HEK293 (cell line): Measurements from ENCODE around the gene KRTAP4-12.
"Not testable (repeated sequence)": the region's sequence is repeated elsewhere in the genome, so short reads cannot be mapped to it uniquely, and the experiment has no call there.

ENCODE experiments used
- CTCF ChIA-PET: fragments of 350-600 bp; formaldehyde crosslinking; extraction: SDS; loops from one replicate; lab custom pipeline; 2021; ENCODE audit warnings: antibody characterized with exemption; lab: Yijun Ruan, JAX
- POLR2A ChIA-PET: fragments of 300-600 bp; formaldehyde crosslinking; extraction: SDS; loops from one replicate; lab custom pipeline; 2020; ENCODE audit warnings: antibody characterized with exemption, inconsistent platforms; lab: Yijun Ruan, JAX
- H3K27ac ChIP-seq: fragments of 200-500 bp; sonication (Bioruptor generic); 2 replicates; pipeline ENCODE4 v1.5.1; 2014; ENCODE audit warnings: low read depth, low read length, control low read depth, inconsistent platforms; ENCODE audit errors: extremely low read depth
- H3K36me3 ChIP-seq, 2 experiments: fragments of 200-500 bp in 1 of 2; sonication (Bioruptor generic) in 1 of 2; 1 replicate in 1 of 2; 2 replicates in 1 of 2; pipeline ENCODE4 v1.5.1; 2014 to 2017; ENCODE audit warnings: inconsistent platforms in 2 of 2, low read length in 2 of 2; ENCODE audit not compliant: control insufficient read depth in 2 of 2, insufficient read depth in 1 of 2
- H3K4me1 ChIP-seq: fragments of 200-500 bp; sonication (Bioruptor generic); 2 replicates; pipeline ENCODE4 v1.5.1; 2014; ENCODE audit warnings: mild to moderate bottlenecking, low read length, inconsistent platforms; ENCODE audit not compliant: control insufficient read depth, insufficient read depth
- H3K4me3 ChIP-seq: 2 replicates; pipeline ENCODE4 v1.5.1; 2011; ENCODE audit warnings: low read depth, mild to moderate bottlenecking, control low read depth, low read length, moderate library complexity
- H3K9me3 ChIP-seq: fragments of 200-500 bp; sonication (Bioruptor generic); 2 replicates; pipeline ENCODE4 v1.5.1; 2014; ENCODE audit warnings: low read depth, low read length, inconsistent platforms; ENCODE audit not compliant: control insufficient read depth, insufficient read depth
- BCL6B ChIP-seq: fragments of 450-650 bp; formaldehyde crosslinking; IDR thresholded peaks from 2 replicates; pipeline ENCODE4 v1.5.1; 2017; ENCODE audit warnings: missing biosample characterization, missing genetic modification characterization
- SCRT1 ChIP-seq: fragments of 450-650 bp; formaldehyde crosslinking; IDR thresholded peaks from 2 replicates; pipeline ENCODE4 v1.5.1; 2016; ENCODE audit warnings: missing biosample characterization, missing genetic modification characterization, borderline replicate concordance
- SCRT2 ChIP-seq: fragments of 450-650 bp; formaldehyde crosslinking; IDR thresholded peaks from 2 replicates; pipeline ENCODE4 v1.5.1; 2016; ENCODE audit warnings: missing biosample characterization, missing genetic modification characterization
- ZBTB6 ChIP-seq: fragments of 450-650 bp; formaldehyde crosslinking; IDR thresholded peaks from 2 replicates; pipeline ENCODE4 v1.5.1; 2017; ENCODE audit warnings: missing biosample characterization, missing genetic modification characterization
- ZIC2 ChIP-seq: fragments of 450-650 bp; formaldehyde crosslinking; IDR thresholded peaks from 2 replicates; pipeline ENCODE4 v1.5.1; 2016; ENCODE audit warnings: missing biosample characterization, missing genetic modification characterization
- ZNF10 ChIP-seq: fragments of 450-650 bp; formaldehyde crosslinking; IDR thresholded peaks from 2 replicates; pipeline ENCODE4 v1.5.1; 2017; ENCODE audit warnings: missing biosample characterization, missing genetic modification characterization
- ZNF114 ChIP-seq: fragments of 450-650 bp; formaldehyde crosslinking; IDR thresholded peaks from 2 replicates; pipeline ENCODE4 v1.5.0; 2017; ENCODE audit warnings: missing biosample characterization, missing genetic modification characterization
- ZNF23 ChIP-seq: fragments of 450-650 bp; formaldehyde crosslinking; IDR thresholded peaks from 2 replicates; pipeline ENCODE4 v1.5.1; 2016; ENCODE audit warnings: missing biosample characterization, missing genetic modification characterization, borderline replicate concordance
- ZNF341 ChIP-seq: fragments of 450-650 bp; formaldehyde crosslinking; IDR thresholded peaks from 2 replicates; pipeline ENCODE4; 2016; ENCODE audit warnings: low read depth, missing biosample characterization, missing genetic modification characterization
- ZNF366 ChIP-seq: fragments of 450-650 bp; formaldehyde crosslinking; conservative IDR thresholded peaks from 2 replicates; pipeline ENCODE4 v1.5.1; 2016; ENCODE audit warnings: missing biosample characterization, missing genetic modification characterization
- ZNF423 ChIP-seq: fragments of 450-650 bp; formaldehyde crosslinking; IDR thresholded peaks from 2 replicates; pipeline ENCODE4 v1.5.1; 2016; ENCODE audit warnings: missing biosample characterization, missing genetic modification characterization
- ZNF449 ChIP-seq: fragments of 450-650 bp; formaldehyde crosslinking; IDR thresholded peaks from 2 replicates; pipeline ENCODE4 v1.5.1; 2017; ENCODE audit warnings: missing biosample characterization, mild to moderate bottlenecking, missing genetic modification characterization, moderate library complexity
- ZNF639 ChIP-seq: fragments of 450-650 bp; formaldehyde crosslinking; IDR thresholded peaks from 2 replicates; pipeline ENCODE4 v1.5.1; 2016; ENCODE audit warnings: missing biosample characterization, missing genetic modification characterization
- ZNF645 ChIP-seq: fragments of 450-650 bp; formaldehyde crosslinking; IDR thresholded peaks from 2 replicates; pipeline ENCODE4; 2016; ENCODE audit warnings: missing biosample characterization, missing genetic modification characterization

The KRTAP4-12 gene

GRCh38 chr17:41149652-41149985 lies 25.6 kb upstream of the KRTAP4-12 start, which contains the start of gene KRTAP4-5 (continued):
- no peak for TF ChIP-seq ZNF449
- TF ChIP-seq ZNF639 (tag by site-specific recombination): no peak
- no peak for TF ChIP-seq ZNF645 (tag by site-specific recombination)
- no peak for TF ChIP-seq ZNF341 (tag by site-specific recombination)
- no peak for TF ChIP-seq ZBTB6 (tag by site-specific recombination)
- TF ChIP-seq ZNF10 (tag by site-specific recombination): no peak
- TF ChIP-seq, all 188 proteins: peak for 4

- H3K4me3 ChIP-seq, CTCF ChIA-PET, H3K36me3 ChIP-seq, H3K4me1 ChIP-seq, H3K27ac ChIP-seq, H3K9me3 ChIP-seq, POLR2A ChIA-PET: not testable (repeated sequence)
- TF ChIP-seq SCRT1 (peak; percentile 95), SCRT2 (tag by site-specific recombination) (peak; percentile 86), ZIC2 (peak; percentile 84)
These were observed 25.1 kb upstream of the KRTAP4-12 start for GRCh38 chr17:41148971-41149651.

GRCh38 chr17:41147531-41148204 lies 23.7 kb upstream of the KRTAP4-12 start:
- POLR2A ChIA-PET: no interaction called here
- H3K27ac ChIP-seq: no peak overlapping the region
- no peak overlapping the region for H3K4me3 ChIP-seq
- no peaks in the 10 kb centered on the region for H3K4me1 ChIP-seq
- no peak for TF ChIP-seq ZNF423 (tag by site-specific recombination)
- TF ChIP-seq BCL6B: no peak
- TF ChIP-seq ZNF366 (tag by site-specific recombination): peak; percentile 68
- CTCF ChIA-PET: interaction anchor here (0.7 to 1.5 kb wide), 5 partner anchors 12 to 518 kb away, joined by 3 to 4 read pairs (median 3); no protein-coding TSS in a partner anchor
- no peaks in the 10 kb centered on the region for H3K36me3 ChIP-seq
- H3K9me3 ChIP-seq: no peaks in the 10 kb centered on the region

- no peak for TF ChIP-seq ZNF23 (tag by site-specific recombination)
- no peak for TF ChIP-seq ZNF114 (tag by site-specific recombination)
- CTCF ChIA-PET: no interaction called here
These were observed 21.3 kb upstream of the KRTAP4-12 start for GRCh38 chr17:41145261-41145660.

More at GRCh38 chr17:41145261-41145660, 21.3 kb upstream of the KRTAP4-12 start:
- H3K4me3 ChIP-seq: no peak overlapping the region
- H3K27ac ChIP-seq: no peak overlapping the region
- no peaks in the 10 kb centered on the region for H3K4me1 ChIP-seq
- H3K36me3 ChIP-seq: no peaks in the 10 kb centered on the region
- POLR2A ChIA-PET: no interaction called here
- no peaks in the 10 kb centered on the region for H3K9me3 ChIP-seq
